HEK293 (cell line): ENCODE data around the gene SLC27A3.

Source experiments
- CTCF ChIA-PET: fragments of 350-600 bp; formaldehyde crosslinking; extraction: SDS; loops from one replicate; lab custom pipeline; 2021; ENCODE audit warnings: antibody characterized with exemption; lab: Yijun Ruan, JAX
- POLR2A ChIA-PET: fragments of 300-600 bp; formaldehyde crosslinking; extraction: SDS; loops from one replicate; lab custom pipeline; 2020; ENCODE audit warnings: antibody characterized with exemption, inconsistent platforms; lab: Yijun Ruan, JAX
- H3K27ac ChIP-seq: fragments of 200-500 bp; sonication (Bioruptor generic); 2 replicates; pipeline ENCODE4 v1.5.1; 2014; ENCODE audit warnings: low read depth, low read length, control low read depth, inconsistent platforms; ENCODE audit errors: extremely low read depth
- H3K36me3 ChIP-seq, 2 experiments: fragments of 200-500 bp in 1 of 2; sonication (Bioruptor generic) in 1 of 2; 1 replicate in 1 of 2; 2 replicates in 1 of 2; pipeline ENCODE4 v1.5.1; 2014 to 2017; ENCODE audit warnings: inconsistent platforms in 2 of 2, low read length in 2 of 2; ENCODE audit not compliant: control insufficient read depth in 2 of 2, insufficient read depth in 1 of 2
- H3K4me1 ChIP-seq: fragments of 200-500 bp; sonication (Bioruptor generic); 2 replicates; pipeline ENCODE4 v1.5.1; 2014; ENCODE audit warnings: mild to moderate bottlenecking, low read length, inconsistent platforms; ENCODE audit not compliant: control insufficient read depth, insufficient read depth
- H3K4me3 ChIP-seq: 2 replicates; pipeline ENCODE4 v1.5.1; 2011; ENCODE audit warnings: low read depth, mild to moderate bottlenecking, control low read depth, low read length, moderate library complexity
- H3K9me3 ChIP-seq: fragments of 200-500 bp; sonication (Bioruptor generic); 2 replicates; pipeline ENCODE4 v1.5.1; 2014; ENCODE audit warnings: low read depth, low read length, inconsistent platforms; ENCODE audit not compliant: control insufficient read depth, insufficient read depth
- BCL11B ChIP-seq: fragments of 450-650 bp; formaldehyde crosslinking; IDR thresholded peaks from 2 replicates; pipeline ENCODE4 v1.5.1; 2016; ENCODE audit warnings: low read depth, missing biosample characterization, missing genetic modification characterization
- KLF16 ChIP-seq: fragments of 450-650 bp; formaldehyde crosslinking; IDR thresholded peaks from 2 replicates; pipeline ENCODE4 v1.5.1; 2017; ENCODE audit warnings: missing biosample characterization, missing genetic modification characterization
- YY1 ChIP-seq: fragments of 450-650 bp; formaldehyde crosslinking; IDR thresholded peaks from 2 replicates; pipeline ENCODE4 v1.5.1; 2018; ENCODE audit warnings: missing biosample characterization, missing genetic modification characterization
- ZFP37 ChIP-seq: fragments of 450-650 bp; formaldehyde crosslinking; IDR thresholded peaks from 2 replicates; pipeline ENCODE4 v1.5.1; 2016; ENCODE audit warnings: missing biosample characterization, missing genetic modification characterization
- ZIC2 ChIP-seq: fragments of 450-650 bp; formaldehyde crosslinking; IDR thresholded peaks from 2 replicates; pipeline ENCODE4 v1.5.1; 2016; ENCODE audit warnings: missing biosample characterization, missing genetic modification characterization
- ZNF146 ChIP-seq: fragments of 450-650 bp; formaldehyde crosslinking; IDR thresholded peaks from 2 replicates; pipeline ENCODE4 v1.5.1; 2016; ENCODE audit warnings: missing biosample characterization, missing genetic modification characterization
- ZNF184 ChIP-seq: fragments of 450-650 bp; IDR thresholded peaks from 2 replicates; pipeline ENCODE4 v1.5.1; 2018; ENCODE audit warnings: missing biosample characterization, mild to moderate bottlenecking, missing genetic modification characterization
- ZNF280D ChIP-seq: fragments of 450-650 bp; formaldehyde crosslinking; IDR thresholded peaks from 2 replicates; pipeline ENCODE4 v1.5.1; 2016; ENCODE audit warnings: missing biosample characterization, missing genetic modification characterization
- ZNF560 ChIP-seq: fragments of 450-650 bp; formaldehyde crosslinking; IDR thresholded peaks from 2 replicates; pipeline ENCODE4 v1.5.1; 2017; ENCODE audit warnings: missing biosample characterization, missing genetic modification characterization, borderline replicate concordance
- ZNF580 ChIP-seq: fragments of 450-650 bp; formaldehyde crosslinking; IDR thresholded peaks from 2 replicates; pipeline ENCODE4 v1.5.1; 2016; ENCODE audit warnings: missing biosample characterization, missing genetic modification characterization
- ZNF600 ChIP-seq: fragments of 450-650 bp; formaldehyde crosslinking; IDR thresholded peaks from 2 replicates; pipeline ENCODE4 v1.5.1; 2016; ENCODE audit warnings: missing biosample characterization, missing genetic modification characterization
- TF ChIP-seq, protein P1 (sequence below): fragments of 450-650 bp; formaldehyde crosslinking; conservative IDR thresholded peaks from 2 replicates; pipeline ENCODE4 v1.5.1; 2016; ENCODE audit warnings: low read depth, missing biosample characterization, missing genetic modification characterization

Gene SLC27A3

GRCh38 chr1:153783233-153784190 lies 8.3 kb downstream of the SLC27A3 start (continued):
- no peak for TF ChIP-seq YY1 (tag by site-specific recombination)
- TF ChIP-seq KLF16 = peak; percentile 77; the same call in 1 of the 2 replicates
- TF ChIP-seq ZNF600 = peak; percentile 79
- no peak for TF ChIP-seq BCL11B

GRCh38 chr1:153786038-153786790 lies 11.0 kb downstream of the SLC27A3 start:
- Histone ChIP-seq H3K4me1 (no peaks in the 10 kb centered on the region), H3K4me3 (no peak overlapping the region), H3K27ac (no peak overlapping the region), H3K9me3 (no peaks in the 10 kb centered on the region), H3K36me3 (no peaks in the 10 kb centered on the region)
- TF ChIP-seq ZNF280D (tag by site-specific recombination) = 0 out of 2 replicates have a peak, but pooled peaks have one; percentile 38
- peak; percentile 99 for TF ChIP-seq ZNF146 (tag by site-specific recombination)
- TF ChIP-seq ZNF580 (tag by site-specific recombination) = 0 out of 2 replicates have a peak, but pooled peaks have one; percentile 29
- TF ChIP-seq, protein P1, sequence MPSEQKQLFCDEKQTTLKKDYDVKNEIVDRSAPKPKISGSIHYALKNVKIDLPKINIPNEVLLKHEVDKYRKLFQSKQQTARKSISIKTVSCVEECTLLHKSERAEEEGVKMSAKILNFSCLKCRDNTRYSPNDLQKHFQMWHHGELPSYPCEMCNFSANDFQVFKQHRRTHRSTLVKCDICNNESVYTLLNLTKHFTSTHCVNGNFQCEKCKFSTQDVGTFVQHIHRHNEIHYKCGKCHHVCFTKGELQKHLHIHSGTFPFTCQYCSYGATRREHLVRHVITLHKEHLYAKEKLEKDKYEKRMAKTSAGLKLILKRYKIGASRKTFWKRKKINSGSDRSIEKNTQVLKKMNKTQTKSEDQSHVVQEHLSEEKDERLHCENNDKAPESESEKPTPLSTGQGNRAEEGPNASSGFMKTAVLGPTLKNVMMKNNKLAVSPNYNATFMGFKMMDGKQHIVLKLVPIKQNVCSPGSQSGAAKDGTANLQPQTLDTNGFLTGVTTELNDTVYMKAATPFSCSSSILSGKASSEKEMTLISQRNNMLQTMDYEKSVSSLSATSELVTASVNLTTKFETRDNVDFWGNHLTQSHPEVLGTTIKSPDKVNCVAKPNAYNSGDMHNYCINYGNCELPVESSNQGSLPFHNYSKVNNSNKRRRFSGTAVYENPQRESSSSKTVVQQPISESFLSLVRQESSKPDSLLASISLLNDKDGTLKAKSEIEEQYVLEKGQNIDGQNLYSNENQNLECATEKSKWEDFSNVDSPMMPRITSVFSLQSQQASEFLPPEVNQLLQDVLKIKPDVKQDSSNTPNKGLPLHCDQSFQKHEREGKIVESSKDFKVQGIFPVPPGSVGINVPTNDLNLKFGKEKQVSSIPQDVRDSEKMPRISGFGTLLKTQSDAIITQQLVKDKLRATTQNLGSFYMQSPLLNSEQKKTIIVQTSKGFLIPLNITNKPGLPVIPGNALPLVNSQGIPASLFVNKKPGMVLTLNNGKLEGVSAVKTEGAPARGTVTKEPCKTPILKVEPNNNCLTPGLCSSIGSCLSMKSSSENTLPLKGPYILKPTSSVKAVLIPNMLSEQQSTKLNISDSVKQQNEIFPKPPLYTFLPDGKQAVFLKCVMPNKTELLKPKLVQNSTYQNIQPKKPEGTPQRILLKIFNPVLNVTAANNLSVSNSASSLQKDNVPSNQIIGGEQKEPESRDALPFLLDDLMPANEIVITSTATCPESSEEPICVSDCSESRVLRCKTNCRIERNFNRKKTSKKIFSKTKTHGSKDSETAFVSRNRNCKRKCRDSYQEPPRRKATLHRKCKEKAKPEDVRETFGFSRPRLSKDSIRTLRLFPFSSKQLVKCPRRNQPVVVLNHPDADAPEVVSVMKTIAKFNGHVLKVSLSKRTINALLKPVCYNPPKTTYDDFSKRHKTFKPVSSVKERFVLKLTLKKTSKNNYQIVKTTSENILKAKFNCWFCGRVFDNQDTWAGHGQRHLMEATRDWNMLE (tag by site-specific recombination) = no peak
- TF ChIP-seq ZNF184 (tag by site-specific recombination) = peak; percentile 96
- CTCF ChIA-PET = no interaction called here
- POLR2A ChIA-PET = interaction anchor here (0.6 to 1.1 kb wide), 2 partner anchors 11 to 195 kb away, joined by 3 to 8 read pairs; partner anchors contain the start of gene SLC27A3

- H3K4me3 ChIP-seq = no peak overlapping the region
- POLR2A ChIA-PET = interaction anchor here (1.3 kb wide), 1 partner anchor 201 kb away, joined by 4 read pairs; the partner anchor contains the start of gene RPS27
- TF ChIP-seq ZFP37 (tag by site-specific recombination) (no peak), ZIC2 (tag by site-specific recombination) (peak; percentile 52; the same call in 1 of the 2 replicates), ZNF560 (tag by site-specific recombination) (no peak)
- H3K4me1 ChIP-seq = no peaks in the 10 kb centered on the region
- CTCF ChIA-PET = interaction anchor here (0.5 to 1.4 kb wide), 4 partner anchors 37 to 225 kb away, joined by 3 to 5 read pairs (median 4); partner anchors contain the start of genes DENND4B and RAB13
- no peaks in the 10 kb centered on the region for H3K36me3 ChIP-seq
- no peak overlapping the region for H3K27ac ChIP-seq
- no peaks in the 10 kb centered on the region for H3K9me3 ChIP-seq
Observed at GRCh38 chr1:153789478-153790034, 14.3 kb downstream of the SLC27A3 start.
